Endothelial cell (in vitro differentiated cells): ENCODE results near the gene TMEM240. TPM values are rescaled to one million over a fixed set of nuclear protein-coding genes. Genes with fewer than 3 reads are reported as not detected.
A peak's percentile ranks its signal among the peaks of the same experiment; 100 is the strongest.

ENCODE experiments used
- DNase-seq: peaks from one replicate; pipeline ENCODE4 v3.0.0; 2021; ENCODE audit warnings: low spot score
- H3K27ac Mint-ChIP-seq: one replicate; pipeline ENCODE4 v1.8.0; 2021; ENCODE audit warnings: mixed read lengths, inconsistent platforms; ENCODE audit not compliant: unreplicated experiment
- H3K27me3 Mint-ChIP-seq: one replicate; pipeline ENCODE4 v1.8.0; 2021; ENCODE audit warnings: mild to moderate bottlenecking, moderate library complexity, mixed read lengths, inconsistent platforms; ENCODE audit not compliant: unreplicated experiment
- H3K36me3 Mint-ChIP-seq: one replicate; pipeline ENCODE4 v1.8.0; 2021; ENCODE audit warnings: mild to moderate bottlenecking, low read depth, mixed read lengths, inconsistent platforms; ENCODE audit not compliant: unreplicated experiment
- H3K4me1 Mint-ChIP-seq: one replicate; pipeline ENCODE4 v1.8.0; 2021; ENCODE audit warnings: mild to moderate bottlenecking, mixed read lengths, inconsistent platforms; ENCODE audit not compliant: unreplicated experiment
- H3K4me3 Mint-ChIP-seq: one replicate; pipeline ENCODE4 v1.8.0; 2021; ENCODE audit warnings: mild to moderate bottlenecking, mixed read lengths, inconsistent platforms; ENCODE audit not compliant: unreplicated experiment
- H3K9me3 Mint-ChIP-seq: one replicate; pipeline ENCODE4 v1.8.0; 2021; ENCODE audit warnings: mixed read lengths, inconsistent platforms; ENCODE audit not compliant: unreplicated experiment
- CTCF ChIP-seq: fragments of 200-600 bp; sonication (generic); IDR thresholded peaks from one replicate; pipeline ENCODE4 v1.5.0; 2021; ENCODE audit warnings: antibody characterized with exemption; ENCODE audit not compliant: unreplicated experiment
- total RNA-seq: library from RNA; stranded (reverse); fragmentation: NEBNext Ultra II Directional; extraction: Animal tissue kit (Norgen Biotek cat#: 25700); gene quantifications from one replicate; pipeline ENCODE4 v1.2.1, GENCODE V29; 2021; ENCODE audit not compliant: unreplicated experiment

Gene TMEM240
- total RNA-seq, 1 donor from 2014 or later = 6.6 TPM

DNA sequence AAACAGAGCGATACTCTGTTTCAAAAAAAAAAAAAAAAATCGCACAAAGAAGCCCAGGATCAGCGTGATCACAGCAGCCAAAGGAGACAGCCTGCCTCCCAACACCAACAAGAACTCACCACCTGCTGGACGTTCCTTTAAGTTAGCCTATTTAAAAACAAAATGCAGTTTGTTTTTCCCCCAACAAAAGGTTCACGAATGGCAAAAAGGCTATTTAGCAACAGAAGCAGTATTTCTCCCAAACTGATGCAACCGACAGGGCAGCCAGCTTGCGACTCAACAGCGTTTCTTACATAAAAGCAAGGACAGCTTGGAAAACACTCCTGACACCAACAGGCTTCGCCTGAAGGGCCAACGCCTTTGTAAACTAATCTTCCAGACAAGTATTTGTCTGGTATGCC, 27.5 kb upstream of the TMEM240 start:
- no peak for DNase-seq
- Mint-ChIP-seq H3K27me3 (peaks cover 3% of the 10 kb centered on the region), H3K9me3 (no peaks in the 10 kb centered on the region), H3K4me1 (peaks cover 8% of the 10 kb centered on the region), H3K4me3 (no peak overlapping the region), H3K36me3 (peaks cover 22% of the 10 kb centered on the region), H3K27ac (peak overlapping the region; percentile 14)
- no peak for TF ChIP-seq CTCF

GRCh38 chr1:1567152-1567875, 26.9 kb upstream of the TMEM240 start:
- peak overlapping the region; percentile 22 for H3K27ac Mint-ChIP-seq
- H3K4me1 Mint-ChIP-seq = peaks cover 8% of the 10 kb centered on the region
- peaks cover 22% of the 10 kb centered on the region for H3K36me3 Mint-ChIP-seq
- no peak overlapping the region for H3K4me3 Mint-ChIP-seq
- TF ChIP-seq CTCF = no peak
- H3K9me3 Mint-ChIP-seq = no peaks in the 10 kb centered on the region
- DNase-seq = no peak
- peaks cover 3% of the 10 kb centered on the region for H3K27me3 Mint-ChIP-seq

GRCh38 chr1:1565340-1565739, 24.9 kb upstream of the TMEM240 start:
- H3K9me3 Mint-ChIP-seq = no peaks in the 10 kb centered on the region
- no peak for TF ChIP-seq CTCF

GRCh38 chr1:1564268-1564667, 23.8 kb upstream of the TMEM240 start:
- Mint-ChIP-seq H3K36me3 (peaks cover 22% of the 10 kb centered on the region), H3K4me1 (peaks cover 3% of the 10 kb centered on the region), H3K4me3 (no peak overlapping the region), H3K27ac (no peak overlapping the region), H3K9me3 (no peaks in the 10 kb centered on the region), H3K27me3 (peaks cover 7% of the 10 kb centered on the region)
- no peak for TF ChIP-seq CTCF
- DNase-seq = no peak

More at GRCh38 chr1:1565340-1565739, 24.9 kb upstream of the TMEM240 start:
- Mint-ChIP-seq H3K36me3 (peaks cover 19% of the 10 kb centered on the region), H3K4me1 (peaks cover 5% of the 10 kb centered on the region), H3K27ac (no peak overlapping the region), H3K4me3 (no peak overlapping the region), H3K27me3 (peaks cover 7% of the 10 kb centered on the region)
- no peak for DNase-seq

DNA sequence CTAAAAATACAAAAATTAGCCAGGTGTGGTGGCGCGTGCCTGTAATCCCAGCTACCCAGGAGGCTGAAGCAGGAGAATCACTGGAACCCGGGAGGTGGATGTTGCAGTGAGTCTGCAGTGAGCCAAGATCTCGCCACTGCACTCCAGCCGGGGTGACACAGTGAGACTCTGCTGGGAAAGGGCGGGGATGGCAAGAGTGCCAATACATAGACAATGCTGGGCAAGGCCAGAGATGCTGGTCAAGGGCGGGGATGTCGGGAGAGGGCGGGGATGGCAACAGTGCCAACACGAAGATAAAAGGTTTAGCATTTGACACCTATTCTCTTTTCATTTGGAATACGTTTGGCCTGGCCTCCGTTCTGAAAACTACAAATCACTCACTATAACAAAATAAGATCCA, 23.3 kb upstream of the TMEM240 start:
- TF ChIP-seq CTCF = no peak
- peaks cover 7% of the 10 kb centered on the region for H3K27me3 Mint-ChIP-seq
- no peak overlapping the region for H3K27ac Mint-ChIP-seq
- peaks cover 3% of the 10 kb centered on the region for H3K4me1 Mint-ChIP-seq
- peaks cover 25% of the 10 kb centered on the region for H3K36me3 Mint-ChIP-seq
- H3K9me3 Mint-ChIP-seq = no peaks in the 10 kb centered on the region
- peak overlapping the region; percentile 72 for H3K4me3 Mint-ChIP-seq
- DNase-seq = no peak
